Measurements from ENCODE around the gene NTM.

NTM gene

DNA sequence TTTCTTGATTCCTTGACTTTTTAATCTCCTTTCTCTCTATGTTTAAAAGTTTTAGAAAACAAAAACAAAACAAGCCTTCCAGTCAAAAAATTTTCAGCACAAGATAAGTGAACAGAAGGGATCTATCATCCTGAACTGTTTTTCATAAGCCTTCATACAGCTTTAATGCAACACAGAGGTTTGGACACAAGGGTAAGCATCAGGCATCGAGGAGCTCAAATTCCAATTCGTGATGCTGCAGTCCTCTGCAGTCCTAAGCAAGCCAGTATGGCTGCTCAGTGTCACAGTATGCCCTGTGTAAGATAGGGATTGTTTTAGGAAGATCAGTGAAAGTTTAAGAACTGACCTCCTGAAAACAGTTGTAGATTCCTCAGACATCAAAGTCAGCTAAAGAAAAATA, 740.9 kb downstream of the NTM start:
- DNase-seq (ENCODE audit: low read depth in 2 of 2), result no peak

DNA sequence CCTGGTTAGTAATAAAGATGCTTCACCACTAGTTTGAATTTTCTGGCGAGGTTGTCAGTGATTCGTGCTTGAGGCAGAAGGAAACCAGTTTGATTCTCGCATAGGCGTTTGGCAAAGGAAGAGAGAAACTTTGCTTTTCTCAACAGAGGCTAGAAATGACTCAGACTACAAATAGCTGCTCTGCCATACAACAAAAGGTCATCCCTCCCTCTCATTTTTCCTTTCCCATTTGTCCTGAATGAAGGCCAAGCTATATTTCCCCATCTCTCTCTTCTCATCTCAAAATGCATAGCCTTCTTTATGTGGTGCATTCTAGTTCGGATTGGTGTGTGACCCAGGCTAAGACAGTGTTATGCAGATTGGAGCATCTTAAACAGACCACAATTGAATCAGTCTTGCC, 741.4 kb downstream of the NTM start:
- no peak for DNase-seq (ENCODE audit: low read depth in 2 of 2)

DNA sequence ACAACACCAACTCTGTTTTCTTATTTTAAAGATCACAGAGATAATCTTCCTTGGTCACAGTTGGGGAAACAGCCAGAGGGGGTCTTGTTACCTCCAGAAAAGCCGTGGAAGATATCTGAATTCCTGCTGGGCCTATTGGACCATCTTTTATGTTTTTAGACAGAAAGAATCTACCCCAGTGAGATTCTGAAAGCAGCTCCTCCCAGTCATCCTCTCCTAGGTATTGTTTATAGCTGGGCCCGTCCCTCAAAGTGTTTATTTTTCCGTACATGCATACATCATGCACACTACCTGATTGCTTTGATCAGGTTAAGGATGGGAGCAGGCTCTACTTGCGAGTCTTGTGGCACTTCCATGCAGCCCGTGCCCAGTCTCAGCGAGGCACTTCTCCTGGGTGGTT, 742.4 kb downstream of the NTM start:
- DNase-seq (ENCODE audit: low read depth in 2 of 2), result no peak

DNA sequence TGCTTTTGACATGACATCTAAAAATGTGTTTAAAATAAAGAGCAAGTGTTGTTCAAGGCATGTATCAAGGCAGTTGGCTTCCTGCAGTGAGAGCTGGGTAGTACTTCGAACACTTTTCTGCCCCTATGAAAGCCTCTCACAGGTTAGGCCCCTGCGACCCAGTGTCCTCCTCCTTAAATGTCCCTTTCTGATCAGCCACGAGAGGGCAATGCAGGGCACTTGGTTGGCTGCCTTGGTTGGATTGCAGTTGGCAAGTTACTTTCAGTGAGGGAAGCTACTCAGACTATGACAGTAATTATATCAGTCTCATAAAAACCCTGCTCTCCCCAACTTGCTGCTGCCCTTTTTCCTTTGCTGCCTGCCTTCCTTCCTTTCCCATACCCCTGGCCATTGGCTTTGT, 743.8 kb downstream of the NTM start:
- no peak for DNase-seq (ENCODE audit: low read depth in 2 of 2)

DNA sequence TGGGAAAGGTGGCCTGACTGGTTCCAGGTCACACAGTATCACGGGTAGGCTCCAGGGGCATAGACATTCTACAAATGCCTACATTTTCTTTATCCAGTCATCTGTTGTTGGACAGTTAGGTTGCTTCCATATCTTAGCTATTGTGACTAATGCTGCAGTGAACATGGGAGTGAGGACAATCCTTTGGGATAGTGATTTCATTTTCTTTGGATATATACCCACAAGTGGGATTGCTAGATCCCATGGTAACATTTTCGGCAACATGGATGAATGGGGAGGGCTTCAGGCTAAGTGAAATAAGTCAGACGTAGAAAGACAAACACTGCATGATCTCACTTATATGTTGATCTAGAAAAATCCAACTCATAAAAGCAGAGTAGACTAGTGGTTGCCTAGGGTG, 744.3 kb downstream of the NTM start:
- no peak for DNase-seq (ENCODE audit: low read depth in 2 of 2)

DNA sequence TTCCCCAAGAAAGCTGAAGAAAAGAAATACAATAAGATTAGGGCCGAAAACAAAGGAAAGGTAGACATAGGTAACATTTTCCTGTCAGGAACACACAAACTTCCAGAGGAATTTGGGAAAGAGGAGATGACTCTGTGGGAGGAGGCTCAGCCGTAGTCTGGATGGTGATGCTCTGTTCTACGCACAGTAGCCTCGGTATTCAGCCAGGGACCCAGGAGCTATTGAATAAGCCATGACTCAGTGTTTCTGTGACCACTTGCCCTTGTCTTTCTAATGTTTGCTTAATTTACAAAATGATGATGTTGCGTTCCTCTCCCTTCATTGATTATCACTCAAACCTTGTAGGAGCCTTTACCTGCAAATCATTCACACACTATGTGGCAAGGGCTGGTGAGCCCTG, 745.0 kb downstream of the NTM start:
- DNase-seq (ENCODE audit: low read depth in 2 of 2), result no peak

DNA sequence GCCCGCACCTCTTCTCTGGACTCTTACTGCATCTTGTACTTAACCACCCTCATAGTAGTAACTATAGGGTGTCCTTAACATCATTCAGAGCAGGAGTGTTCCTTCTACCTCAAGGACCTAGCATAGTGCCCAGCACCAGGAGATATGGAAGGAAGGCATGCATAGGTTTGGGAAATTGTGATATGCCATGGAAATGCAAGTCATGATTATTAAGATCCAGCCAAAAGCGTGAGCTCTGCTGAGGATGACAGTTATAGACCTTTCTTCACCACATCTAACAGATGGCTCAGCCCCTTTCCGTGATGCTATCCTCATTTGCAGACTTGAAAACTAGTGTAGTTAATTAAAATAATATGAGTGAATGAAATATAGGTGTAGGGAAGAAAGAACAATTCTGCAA, 746.1 kb downstream of the NTM start:
- no peak for DNase-seq (ENCODE audit: low read depth in 2 of 2)

DNA sequence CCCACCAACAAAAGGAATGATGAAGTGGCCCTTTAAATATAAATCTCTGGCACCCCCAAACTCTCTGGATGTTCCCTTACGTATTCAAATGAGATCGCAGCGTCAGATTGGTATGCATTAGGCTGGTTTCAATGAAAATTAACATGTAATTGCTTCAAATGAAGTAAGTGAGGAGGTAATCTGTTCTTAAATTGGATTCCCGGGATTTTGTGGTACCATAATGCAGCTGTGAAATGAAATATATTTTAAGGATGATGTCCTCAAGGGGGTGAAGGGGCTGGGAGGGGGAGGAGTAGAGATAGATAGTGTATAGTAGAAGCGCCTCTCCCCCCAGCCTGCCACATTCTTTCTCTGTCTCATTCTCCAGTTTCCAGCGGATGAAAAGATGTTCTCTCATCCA, 748.2 kb downstream of the NTM start:
- no peak for DNase-seq (ENCODE audit: low read depth in 2 of 2)

DNA sequence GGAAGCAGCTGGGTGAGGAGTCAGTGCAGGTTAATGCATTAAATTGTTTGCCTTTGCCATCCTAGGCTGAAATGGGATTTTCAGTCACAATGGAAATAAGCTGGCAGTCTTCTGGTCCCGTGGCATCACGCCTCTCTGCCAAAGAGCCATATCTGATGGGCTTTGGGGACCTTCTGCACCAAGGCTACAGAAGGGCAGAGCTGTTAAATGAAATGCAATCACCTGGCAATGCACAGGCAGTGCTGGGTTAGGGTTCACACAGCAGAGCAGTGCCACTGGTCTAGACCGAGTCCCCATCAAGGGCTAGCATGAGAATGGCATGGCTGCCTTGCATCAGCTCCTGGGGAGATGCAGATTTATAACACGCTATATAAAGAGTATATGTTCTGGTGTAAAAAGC, 749.2 kb downstream of the NTM start:
- DNase-seq (ENCODE audit: low read depth in 2 of 2), result no peak

DNA sequence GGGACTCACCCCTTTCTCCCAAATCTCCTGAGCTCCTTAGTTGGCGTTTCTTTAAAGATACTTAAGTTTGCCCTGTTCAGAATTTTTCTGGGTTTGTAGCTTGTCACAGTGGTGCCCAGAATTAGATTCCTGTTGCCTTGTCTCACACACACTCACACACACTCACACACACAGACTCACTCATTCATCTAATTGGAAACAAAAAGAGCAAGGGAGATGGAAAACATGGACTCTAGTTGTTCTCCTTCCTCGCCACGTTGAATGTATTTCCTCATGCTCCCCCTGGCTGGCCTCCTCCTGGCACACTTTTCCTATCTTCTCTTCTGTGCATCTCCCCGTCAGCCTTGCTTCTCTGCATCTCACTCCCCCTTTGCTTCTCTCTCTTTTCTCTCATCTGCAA, 752.3 kb downstream of the NTM start:
- DNase-seq (ENCODE audit: low read depth in 2 of 2), result no peak

DNA sequence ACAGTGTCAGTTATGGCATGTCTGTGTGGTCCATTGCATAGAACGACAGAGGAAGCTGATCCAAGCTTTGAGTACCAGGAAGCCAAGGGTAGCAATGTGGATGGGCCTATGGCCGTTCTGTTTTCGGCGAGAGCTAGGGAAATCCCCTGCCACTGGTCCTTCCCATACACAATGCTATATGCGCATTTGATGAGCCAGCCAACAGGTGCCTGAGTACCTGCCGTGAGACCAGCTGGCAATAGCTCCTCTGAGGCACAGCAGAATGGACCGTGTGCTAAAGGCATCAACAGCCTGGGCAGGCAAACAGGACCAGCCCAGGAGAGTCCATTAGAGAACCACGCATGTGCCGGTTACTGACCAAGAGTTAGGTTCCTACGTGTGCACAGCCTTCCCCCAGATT, 753.0 kb downstream of the NTM start:
- DNase-seq (ENCODE audit: low read depth in 2 of 2), result no peak

DNA sequence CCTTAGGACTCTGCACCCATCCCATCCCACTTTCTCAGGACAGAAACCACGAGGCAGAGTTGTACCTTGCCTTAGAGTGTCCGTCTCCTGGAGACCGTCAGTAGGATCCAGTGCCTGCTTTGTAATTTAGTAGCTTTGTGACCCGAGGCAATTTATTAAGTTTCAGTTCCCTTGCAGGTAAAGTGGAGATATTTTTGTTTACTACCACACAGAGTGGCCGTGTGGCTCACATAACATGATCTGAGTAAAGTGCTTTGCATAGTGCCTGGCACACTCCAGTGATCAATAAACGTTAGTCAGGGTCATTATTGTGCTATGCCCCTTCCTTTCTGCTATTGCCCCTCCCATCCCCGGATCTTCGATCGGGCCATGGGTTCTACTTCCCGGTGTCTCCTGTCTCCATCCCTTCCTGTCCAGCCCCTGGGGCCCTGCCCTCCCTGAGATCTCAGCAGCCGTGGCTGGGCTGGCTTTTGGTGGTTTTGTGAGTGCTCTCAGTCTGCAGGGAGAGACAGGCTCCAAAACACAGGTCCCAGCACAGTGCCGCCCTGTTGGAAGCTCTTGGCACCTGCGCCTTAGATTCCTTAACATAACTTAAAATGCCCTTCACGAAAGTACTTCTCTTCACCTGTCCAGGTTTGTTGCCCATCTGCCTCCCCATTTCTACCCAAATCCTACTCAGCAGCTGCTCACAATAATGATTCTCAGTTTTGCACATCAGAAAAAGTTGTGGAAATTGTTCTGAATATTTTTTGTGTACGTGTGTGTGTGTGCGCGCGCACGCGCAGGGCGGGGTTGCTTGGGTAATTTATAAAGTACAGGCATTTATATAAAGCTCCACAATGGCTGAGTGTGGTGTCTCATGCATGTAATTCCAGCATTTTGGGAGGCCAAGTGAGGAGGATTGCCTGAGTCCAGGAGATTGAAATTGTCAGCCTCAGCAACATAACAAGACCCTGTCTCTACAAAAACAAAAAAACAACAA, 753.7 kb downstream of the NTM start:
- DNase-seq (ENCODE audit: low read depth in 2 of 2), result no peak

DNA sequence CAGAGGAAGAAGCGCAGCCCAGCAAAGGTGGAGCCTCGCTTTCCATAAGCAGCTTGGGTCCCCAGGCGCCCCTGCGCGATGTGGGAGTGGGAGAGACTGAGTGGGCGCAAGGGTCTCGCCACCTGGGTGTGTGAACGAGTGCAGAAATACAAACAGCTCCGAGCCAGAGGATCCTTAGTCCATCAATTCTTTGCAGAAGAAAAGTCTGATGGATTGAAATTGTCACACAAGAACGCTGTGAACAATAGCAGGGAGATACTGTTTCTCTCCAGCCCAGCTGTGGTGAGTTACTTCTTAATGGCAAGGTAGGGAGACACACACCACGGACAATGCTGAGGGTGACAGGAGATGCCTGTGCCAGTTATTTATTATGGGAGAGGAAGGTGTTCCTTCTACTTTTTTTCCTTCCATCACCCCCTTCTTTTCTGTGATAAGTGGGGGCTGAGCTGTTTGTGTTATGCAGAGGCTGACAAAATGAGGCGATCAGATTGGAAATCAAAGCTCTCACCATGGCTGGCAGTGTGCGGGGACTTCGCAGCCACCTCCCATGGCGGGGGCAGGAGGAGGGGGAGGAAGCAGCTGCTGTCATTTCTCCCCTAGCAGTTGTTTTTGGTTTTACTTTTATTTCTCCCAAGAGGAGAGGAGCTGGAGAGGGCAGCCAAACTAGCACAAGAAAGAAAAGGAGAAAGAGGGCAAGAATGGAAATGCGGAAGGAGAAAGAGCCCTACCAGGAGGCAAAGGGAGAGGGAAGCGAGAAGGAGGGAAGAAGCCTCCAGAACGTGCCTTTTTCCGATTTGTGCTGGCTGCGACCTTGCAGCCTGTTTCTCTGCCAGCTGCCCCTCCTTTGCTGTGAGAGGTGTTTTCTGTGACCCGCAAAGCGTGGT, 755.8 kb downstream of the NTM start:
- peak in 1 of 2 donors; percentile 2 for DNase-seq (ENCODE audit: low read depth in 2 of 2)

DNA sequence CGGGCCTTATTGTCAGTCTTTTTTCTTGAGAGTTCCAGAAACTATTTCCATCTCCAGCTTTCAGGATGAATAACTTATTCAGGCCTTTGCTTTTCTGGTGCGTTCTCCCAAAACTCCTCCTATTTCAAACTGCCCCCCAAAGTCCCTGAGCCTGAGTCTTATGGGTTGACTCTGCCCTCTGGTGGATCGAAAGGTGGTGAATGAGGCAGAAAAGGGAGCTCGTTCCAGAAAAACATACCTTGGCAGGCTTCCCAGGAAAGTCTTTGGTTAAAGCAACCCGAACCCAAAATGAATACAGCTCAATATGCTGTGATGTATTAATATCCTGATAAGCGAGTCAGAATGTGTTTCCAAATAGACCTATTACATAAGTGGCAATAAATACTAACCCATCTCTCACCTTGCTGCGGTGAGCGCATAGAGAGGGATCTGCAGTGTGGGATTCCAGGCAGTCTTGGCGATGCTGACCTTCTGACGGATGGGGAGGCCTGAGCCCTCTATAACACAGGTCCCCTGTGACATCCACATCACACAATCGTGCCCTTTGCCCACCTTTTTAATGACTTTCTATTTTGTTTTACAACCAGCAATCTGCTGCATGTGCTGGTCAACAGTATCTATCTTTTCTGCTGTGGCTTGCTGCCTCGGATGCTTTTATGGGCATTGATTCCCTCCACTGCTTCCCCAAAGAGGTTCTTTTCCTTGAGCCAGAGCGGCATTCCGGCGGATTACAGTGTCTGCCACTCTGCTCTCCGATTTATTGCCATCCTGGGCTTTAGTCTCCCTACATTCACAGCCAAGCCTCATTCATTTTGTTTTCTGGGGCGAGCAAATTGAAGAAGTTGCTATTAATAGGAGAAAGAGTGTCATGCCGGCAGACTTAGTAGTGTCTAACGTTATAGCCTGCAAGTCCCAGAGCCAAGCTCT, 756.8 kb downstream of the NTM start:
- no peak for DNase-seq (ENCODE audit: low read depth in 2 of 2)

DNA sequence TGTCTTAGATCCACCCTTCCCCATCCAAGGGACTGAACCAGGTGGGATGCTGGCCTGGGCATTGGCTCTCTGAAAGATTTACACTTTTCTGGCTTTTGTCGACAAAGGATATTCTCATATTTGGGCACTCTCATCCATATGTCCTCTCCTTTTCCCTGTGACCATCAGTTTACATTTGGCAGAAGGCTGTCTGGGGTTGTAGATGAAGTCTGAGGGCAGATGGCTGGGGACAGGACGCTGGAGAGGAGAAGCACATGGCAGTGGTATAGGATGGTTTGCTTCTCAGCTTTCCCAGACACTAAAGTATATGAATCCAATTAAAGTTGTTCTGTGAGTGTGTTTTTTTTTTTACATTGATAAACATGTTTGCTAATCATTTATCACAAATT, 757.5 kb downstream of the NTM start:
- no peak for DNase-seq (ENCODE audit: low read depth in 2 of 2)

DNA sequence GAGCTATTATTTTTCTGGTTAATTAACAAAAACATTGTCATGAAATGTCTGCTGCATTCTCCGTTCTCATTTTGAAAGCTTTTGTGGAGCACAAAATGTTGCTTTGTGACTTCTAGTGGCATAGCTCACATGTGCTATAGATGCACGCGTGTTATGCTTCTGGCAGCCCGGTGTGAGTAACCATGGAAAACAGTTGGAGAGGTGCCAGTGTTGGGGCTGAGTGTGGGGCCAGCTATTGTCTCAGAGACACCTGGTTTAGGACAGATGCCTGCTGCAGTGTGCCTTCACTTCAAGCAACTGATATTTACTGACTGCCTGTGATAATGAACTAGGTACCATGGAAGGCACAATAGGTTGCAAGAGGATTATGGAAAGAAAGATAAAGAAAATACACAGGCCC, 760.6 kb downstream of the NTM start:
- DNase-seq (ENCODE audit: low read depth in 2 of 2), result no peak

DNA sequence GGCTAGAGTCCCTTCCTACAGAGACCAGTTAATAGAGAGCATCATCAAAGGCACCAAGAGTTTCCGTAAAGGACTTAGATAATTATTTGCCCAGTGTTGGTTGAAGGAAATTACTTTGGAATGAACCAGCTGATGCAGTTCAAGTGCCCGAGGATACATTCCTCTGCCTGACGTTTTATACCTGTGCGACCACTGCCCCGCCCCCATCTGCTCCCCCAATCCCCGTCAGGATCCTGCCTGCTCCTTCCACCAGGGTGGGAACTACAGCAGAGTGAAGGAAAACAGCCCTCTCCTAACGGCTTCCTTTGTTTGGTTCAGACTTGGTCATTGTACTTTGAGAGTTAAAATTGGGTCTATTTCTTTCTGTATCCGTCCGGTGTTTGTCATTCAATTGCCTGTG, 761.5 kb downstream of the NTM start:
- no peak for DNase-seq (ENCODE audit: low read depth in 2 of 2)

DNA sequence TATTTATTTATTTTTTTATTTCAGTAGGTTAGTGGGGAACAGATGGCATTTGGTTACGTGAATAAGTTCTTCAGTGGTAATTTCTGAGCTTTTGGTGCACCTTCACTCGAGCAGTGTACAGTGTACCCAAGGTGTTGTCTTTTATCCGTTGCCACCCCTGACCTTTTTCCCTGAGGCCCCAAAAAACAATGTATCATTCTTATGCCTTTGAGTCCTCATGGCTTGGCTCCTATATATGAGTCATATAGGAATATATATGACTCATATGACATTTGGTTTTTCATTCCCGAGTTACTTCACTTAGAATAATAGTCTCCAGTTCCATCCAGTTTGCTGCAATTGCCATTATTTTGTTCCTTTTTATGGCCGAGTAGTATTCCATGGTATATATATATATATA, 763.9 kb downstream of the NTM start:
- DNase-seq (ENCODE audit: low read depth in 2 of 2), result no peak

DNA sequence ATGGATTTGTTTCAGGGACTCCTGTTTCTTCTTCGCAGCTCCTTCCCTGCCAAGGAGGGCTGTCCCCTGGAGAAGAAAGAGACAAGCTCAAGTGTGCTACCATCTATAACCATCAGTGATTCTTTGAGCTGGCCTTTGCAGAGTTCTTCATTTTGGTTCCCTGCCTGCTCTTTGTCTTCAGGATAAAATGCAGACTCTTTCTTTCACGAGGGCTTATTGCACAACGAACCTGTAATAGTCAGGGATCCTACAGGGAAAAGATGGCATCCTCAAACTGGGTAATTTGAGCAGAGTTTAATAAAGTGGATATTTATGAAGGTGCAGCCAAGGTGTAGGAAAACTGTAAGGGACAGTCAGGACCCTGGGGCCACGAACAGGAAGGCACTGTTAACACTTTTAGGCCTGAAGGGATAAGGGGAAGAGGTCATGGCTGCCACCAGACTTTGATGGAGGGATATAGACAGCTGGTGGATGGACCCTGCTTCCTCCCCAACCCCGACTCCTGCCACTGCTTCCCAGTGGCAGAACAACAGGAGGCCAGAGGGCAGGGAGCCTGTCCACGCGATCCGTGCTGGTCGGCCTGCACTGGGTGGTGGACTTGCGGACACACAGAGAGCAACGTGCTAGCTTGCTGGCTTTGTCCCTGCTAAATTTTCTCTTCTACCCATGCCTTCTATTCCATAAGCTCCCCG, 767.0 kb downstream of the NTM start:
- DNase-seq (ENCODE audit: low read depth in 2 of 2), result no peak

DNA sequence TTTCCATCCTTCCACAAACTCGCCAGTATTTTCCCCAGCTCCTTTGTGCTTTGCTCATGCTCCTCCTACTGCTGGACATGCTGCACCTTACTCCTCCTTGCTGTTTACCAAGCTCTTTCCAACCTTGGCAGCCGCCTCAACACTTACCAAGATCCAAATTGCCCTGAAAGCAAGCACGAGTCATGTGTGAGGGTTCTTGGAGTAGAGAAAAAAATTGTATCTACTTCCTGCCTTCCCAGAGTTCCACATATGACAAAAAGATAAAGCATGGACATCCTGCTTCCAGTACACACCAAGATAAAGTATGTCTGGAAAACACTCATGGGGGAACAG, 767.5 kb downstream of the NTM start:
- DNase-seq (ENCODE audit: low read depth in 2 of 2), result no peak

DNA sequence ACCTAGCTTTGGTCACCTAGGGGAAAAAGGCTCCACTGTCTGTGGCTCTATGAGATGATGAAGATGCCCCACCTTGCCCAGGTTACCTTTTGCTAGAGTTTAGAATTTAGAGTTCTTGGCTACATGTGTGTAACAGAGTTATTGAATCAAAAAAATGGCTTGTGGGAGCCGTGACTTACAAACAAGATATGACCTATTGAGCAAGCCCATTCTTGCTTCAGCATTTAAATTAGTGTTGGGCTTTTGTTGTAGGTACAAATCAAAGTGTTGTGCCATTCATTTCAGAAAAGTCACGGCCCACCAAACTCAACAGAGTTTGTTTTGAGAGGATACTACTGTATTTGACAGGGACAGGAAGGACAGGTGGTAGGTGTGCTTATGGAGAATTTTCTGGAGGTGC, 768.8 kb downstream of the NTM start:
- no peak for DNase-seq (ENCODE audit: low read depth in 2 of 2)
